SKM-1 (cell line): Measurements from ENCODE around the gene USP44.
"Not testable (repeated sequence)": the region's sequence is repeated elsewhere in the genome, so short reads cannot be mapped to it uniquely, and the experiment has no call there.

ENCODE experiments used
- DNase-seq: peaks from one replicate; lab custom pipeline; 2025; ENCODE audit not compliant: unreplicated experiment; lab: John Stamatoyannopoulos, UW

The USP44 gene

DNA sequence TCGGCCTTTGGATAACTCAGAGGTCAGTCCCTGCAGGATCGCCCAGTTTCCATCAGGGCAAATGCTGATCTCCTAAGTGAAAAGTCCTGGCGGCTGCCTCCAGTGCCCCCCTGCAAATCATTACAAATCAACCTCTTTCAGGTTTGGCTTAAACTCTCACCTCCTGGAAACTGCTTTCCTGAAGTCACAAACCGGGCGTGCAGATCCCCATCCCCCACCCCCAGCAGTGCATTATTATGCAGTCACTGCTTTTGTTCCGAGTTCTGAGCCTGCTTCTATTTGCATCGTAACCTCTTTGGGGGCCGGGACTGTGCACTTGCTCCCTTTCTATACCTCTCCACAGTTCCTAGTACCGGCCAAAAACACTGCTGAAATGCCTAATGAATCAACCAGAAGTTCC is at the start of gene USP44:
Gene USP44, minus strand, starts transcription at position 172 of the 400 bp plus-strand sequence. CDS start 17,220 bp downstream, outside the sequence.
- no peak for DNase-seq

GRCh38 chr12:95600567-95600966 is 49.3 kb upstream of the USP44 start:
- no peak for DNase-seq

- no peak for DNase-seq
Observed at GRCh38 chr12:95599880-95600279, 48.6 kb upstream of the USP44 start.

GRCh38 chr12:95594136-95594535 is 42.9 kb upstream of the USP44 start:
- DNase-seq = no peak

- DNase-seq = no peak
Observed at GRCh38 chr12:95593266-95593871, 42.1 kb upstream of the USP44 start.

GRCh38 chr12:95591731-95592130 is 40.5 kb upstream of the USP44 start:
- DNase-seq = no peak

GRCh38 chr12:95590775-95591174 is 39.5 kb upstream of the USP44 start:
- DNase-seq = no peak

GRCh38 chr12:95583933-95584332 is 32.7 kb upstream of the USP44 start:
- no peak for DNase-seq

DNA sequence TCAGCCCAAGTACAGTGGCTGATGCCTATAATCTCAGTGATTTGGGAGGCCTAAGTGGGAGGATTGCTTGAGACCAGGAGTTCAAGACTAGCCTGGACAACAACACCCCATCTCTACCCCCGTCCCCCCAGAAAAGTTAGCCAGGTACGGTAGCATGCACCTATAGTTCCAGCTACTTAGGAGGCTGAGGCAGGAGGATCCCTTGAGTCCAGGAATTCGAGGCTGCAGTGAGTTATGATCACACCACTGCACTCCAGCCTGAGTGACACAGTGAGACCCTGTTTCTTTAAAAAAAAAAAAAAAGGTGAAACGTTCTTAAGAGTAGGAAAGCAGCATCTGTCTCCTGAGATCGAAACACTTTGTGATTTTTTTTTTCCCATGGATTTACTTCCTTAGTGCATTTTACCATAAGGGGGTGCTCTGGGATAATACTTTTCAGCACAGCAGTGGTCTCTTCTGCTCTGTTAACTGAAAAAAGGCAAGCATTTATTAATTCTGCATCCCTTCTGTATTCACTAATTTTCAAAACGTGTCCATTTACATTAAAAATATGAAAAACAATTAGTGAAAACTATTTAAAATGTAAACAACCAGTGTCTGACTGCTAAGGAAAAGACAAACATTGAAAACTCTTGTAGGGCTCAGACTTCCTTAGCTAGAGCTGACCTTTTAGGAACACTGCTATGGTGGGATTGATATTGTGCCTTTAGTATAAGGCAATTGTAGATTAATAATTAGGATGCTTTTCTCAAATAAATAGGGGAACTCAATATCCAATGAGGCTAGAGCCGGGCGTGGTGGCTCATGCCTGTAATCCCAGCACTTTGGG is 31.2 kb upstream of the USP44 start:
- DNase-seq = no peak

DNA sequence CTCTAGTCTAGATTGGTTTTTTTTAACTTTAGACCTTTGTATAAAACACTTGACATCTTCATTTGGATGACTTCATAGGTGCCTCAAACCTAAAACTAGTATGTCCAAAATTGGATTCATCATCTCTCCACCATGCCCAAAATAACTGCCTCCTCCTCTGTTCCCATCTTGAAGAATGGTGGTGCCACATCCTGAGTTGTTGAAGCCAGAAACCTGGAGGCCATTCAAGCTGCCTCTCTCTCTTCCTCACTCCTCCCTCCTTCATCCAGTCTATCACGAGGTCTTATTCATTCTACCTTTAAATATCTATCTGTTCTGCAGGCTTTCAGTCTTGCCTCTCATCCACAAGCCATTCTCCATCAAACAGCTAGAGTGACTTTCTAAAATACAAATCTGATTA is 26.5 kb upstream of the USP44 start:
- DNase-seq = no peak

DNA sequence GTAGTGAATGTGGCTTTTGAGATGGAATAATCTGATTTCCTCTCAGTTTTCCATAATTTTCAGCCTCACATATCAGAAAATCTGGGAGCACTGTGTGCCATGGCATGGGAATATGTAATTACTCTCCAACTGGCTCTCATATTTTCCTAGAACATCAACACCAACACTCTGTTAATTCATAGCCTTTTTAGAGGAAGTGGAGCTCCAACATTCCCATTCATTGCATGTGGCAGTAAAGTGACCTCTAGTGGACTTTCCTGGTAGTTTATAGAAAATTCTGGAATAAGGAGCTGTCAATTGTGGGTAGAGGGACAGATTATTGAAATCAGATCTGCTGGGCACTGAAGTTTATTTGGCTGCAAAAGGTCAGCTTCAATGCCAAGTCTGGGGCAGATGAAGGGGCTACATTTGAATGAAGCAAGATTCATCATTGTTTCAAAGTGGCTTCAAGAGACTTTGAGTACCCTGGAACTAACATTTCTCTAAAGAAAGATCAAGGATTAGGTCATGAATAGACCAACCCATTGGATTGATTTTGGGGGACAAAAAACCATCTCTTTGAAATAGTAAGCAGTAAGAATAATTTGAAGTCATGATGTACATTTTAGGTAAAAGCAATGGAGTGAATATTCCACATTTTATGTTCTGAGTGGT is 23.6 kb upstream of the USP44 start:
- no peak for DNase-seq

- DNase-seq = no peak
Observed at GRCh38 chr12:95573951-95574576, 22.8 kb upstream of the USP44 start.

- no peak for DNase-seq
Observed at GRCh38 chr12:95571369-95571768, 20.1 kb upstream of the USP44 start.

- DNase-seq = not testable (repeated sequence)
Observed at GRCh38 chr12:95568045-95568444, 16.8 kb upstream of the USP44 start.

DNA sequence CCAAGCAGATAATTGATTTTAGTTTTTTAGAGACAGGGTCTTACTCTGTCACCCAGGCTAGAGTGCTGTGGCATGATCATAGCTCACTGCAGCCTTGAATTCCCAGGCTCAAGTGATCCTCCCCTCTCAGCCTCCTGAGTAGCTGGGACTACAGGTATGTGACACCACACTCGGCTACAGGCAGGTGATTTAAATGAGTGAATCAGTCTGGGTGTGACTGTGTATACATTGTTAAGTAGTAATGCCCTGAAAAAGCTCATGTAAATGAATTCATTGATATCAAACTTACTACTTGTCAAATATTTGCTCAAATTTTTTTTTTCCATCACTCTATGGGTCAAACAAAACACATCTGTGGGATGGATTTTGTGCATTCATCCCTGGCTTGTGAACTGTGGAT is 6.3 kb upstream of the USP44 start:
- DNase-seq = no peak

- no peak for DNase-seq
Observed at GRCh38 chr12:95554532-95555071, 3.3 kb upstream of the USP44 start.

DNA sequence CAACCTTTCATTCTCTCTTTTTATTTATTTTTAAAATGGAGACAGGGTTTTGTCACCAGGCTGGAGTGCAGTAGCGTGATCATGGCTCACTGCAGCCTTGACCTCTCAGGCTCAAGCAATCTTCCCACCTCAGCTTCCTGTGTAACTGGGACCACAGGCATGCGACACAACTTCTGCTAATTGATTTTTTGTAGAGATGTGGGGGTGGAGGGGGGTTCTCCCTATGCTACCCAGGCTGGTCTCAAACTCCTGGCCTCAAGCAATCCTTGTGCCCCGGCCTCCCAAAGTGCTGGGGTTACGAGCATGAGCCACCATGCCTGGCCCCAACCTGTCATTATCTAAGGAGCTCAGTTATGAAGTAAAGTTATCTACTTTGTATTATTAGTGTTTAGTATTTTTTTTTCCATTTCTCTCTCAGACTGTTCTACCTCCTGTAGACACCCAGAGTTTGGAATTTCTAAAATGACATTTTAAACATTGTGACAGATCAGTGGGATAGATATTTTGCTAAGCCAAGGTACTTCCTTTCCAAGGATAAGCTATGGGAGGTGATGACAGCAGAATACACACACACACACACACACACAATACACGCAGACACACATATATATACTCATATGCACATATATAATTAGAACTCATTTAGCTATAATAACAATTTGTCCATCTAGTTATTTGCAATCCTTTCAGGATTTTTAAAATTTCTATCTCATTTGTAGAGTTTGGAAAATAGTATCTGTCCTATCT is 2.1 kb upstream of the USP44 start:
- DNase-seq = no peak

- no peak for DNase-seq
Observed at GRCh38 chr12:95551913-95552516, 739 bp upstream of the USP44 start.

GRCh38 chr12:95549392-95550084 is 1.7 kb downstream of the USP44 start:
- no peak for DNase-seq
